Measurements from ENCODE around the gene GTF2IRD1.

GTF2IRD1 gene

DNA sequence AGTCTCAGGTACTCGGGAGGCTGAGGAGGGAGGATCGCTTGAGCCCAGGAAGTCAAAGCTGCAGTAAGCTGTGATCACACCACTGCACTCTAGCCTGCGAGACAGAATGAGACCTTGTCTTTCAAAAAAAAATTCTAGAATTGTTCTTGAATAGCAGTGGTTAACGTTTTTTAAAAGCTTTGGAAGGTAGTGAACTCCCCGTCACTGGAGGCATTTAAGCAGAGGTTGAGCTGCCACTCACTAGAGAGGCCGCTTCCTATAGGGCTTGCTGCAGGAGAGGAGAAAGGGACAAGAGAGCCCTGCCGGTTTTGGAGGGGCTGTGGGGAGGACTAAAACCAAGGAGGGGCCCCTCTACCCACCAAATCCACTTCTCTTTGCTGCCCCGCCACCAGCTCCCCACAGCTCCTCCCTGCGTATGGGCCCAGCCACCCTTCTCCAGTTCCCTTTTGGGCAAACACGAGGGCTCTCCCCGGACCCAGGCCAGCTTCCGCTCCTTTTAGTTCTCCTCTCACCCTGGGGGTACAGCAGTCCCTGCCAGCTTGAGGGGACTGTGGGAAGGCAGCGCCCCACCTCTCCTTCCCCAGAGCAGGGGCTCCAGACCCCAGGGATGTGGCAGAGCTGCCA is 116.9 kb downstream of the GTF2IRD1 start:
- no peak for DNase-seq

DNA sequence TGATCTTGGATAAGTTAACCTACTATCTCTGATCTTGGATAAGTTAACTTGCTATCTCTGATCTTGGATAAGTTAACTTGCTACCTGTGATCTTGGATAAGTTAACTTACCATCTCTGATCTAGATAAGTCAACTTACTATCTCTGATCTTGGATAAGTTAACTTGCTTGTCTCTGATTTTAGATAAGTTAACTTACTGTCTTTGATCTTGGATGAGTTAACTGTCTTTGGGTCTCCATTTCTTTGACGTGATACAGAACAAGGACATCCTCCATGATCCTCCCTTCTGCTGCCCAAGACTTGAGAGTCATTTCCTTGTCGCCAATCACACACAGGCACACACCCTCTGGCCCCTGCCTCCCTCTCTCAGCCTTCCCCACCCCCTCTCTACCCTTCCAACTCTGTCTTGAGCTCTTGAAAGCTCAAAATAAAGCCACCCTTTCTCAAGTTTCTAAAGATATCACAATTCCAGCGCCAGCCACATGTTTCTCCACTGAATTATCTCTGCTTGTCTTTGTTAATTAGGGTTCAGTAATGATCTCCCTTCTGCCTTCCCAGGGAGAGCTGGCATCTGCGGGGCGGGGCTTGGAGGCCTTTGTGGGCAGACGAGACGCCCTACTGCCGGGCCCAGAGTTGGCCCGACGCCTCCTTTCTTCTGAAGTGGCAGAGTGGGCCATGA is 118.7 kb downstream of the GTF2IRD1 start:
- DNase-seq, result no peak

DNA sequence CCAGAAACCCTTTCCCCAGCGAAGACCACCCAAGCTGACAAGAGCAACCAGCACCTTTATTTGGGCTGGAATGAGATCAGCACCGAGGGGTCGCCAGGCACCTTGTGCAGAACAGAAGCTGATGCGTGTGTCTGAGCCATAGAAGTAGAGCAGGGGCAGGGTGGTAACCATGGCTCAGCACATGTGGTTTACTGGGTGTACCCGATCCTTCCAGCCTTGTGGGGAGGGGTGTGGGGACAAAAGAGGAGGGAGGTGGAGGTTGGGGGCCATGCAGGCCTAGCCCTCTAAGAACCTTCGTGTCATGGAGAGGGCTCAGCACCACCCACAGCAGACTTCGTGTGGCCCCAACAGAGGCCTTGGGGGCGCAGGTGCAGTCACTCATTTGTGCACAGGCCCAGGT is 119.8 kb downstream of the GTF2IRD1 start:
- DNase-seq, result no peak

DNA sequence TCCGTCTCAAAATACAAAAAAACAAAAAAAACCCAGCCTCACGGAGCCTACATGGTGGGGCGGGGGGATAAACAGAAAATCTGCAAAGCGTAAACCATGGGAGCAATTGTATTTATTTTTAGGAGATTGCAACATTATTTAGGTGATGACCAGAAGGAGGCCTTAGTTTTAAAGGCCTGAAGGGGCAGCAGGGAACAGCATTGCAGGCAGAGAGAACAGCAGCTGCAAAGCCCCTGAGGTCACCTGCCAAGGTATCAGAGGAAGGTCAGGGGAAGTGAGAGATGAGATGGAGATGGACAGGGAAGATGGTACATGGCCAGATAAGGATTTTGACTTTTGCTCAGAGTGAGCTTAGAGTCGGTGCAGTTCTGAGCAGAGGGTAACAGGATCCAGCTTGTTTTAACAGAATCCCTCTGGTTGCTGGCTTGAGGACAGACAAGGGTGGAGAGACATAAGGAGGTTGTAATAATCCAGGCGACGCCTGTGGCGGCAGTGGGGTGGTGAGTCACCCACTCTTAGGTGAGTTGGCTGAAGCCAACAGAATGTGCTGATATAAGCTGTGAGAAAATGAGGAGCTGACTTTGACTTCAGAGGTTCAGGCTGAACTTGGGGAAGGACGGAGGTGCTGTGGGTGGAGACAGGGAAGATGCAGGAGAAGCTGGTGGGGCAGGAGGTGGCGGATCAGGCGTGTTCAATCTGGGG is 121.5 kb downstream of the GTF2IRD1 start:
- peak; percentile 63 for DNase-seq

DNA sequence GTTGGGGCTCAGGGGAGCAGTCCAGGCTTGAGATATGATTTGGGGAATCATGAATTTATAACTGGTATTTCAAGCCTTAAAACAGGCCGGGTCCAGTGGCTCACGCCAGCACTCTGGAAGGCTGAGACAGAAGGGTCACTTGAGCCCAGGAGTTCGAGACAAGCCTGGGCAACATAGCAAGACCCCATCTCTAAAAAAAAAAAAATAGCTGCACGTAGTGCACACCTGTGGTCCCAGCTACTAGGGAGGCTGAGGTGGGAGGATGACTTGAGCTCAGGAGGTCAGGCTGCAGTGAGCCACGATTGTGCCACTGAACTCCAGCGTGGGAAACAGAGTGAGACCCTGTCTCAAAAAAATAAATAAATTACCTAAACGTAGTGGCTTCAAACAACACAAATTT is 122.1 kb downstream of the GTF2IRD1 start:
- no peak for DNase-seq

DNA sequence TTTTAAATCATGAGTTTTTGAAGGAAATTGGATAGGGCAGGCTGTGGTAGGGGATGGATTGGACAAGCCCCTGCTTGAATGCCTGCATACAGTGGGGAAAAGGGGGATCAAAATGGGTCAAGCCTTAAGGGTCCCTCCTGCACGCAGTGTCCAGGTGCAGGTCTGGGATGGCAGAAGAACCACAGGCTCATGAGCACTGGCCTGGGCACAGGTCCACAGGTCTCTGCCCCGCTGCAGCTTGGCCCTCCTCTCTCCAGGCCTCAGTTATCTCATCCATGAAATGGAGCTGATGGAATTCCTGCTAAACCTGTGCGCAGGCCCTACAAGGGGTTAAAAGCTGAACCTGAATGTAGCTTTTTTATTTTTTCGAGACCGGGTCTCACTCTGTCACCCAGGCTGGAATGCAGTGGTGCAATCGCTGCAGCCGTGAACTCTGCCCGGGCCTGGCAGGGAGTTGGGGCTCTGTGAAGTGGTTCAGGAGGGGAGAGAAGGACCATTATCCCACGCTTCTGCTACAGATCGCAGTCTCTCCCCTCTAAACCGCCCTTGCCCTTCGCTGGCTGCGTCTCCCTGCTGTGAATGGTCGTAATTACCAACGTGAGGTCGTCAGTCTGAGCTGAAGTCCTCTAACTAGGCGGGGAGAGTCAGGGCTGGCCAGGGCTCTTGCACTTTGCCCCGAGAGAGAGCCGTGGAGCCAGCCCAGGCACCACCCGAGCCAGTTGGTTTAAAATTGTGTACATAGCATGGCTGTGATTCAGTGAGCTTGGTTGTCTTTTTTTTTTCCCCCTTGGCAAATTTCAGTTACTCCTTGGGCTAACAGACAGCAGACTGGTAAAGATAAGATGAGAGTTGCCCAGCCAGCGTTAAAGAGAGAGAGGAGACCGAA is 126.3 kb downstream of the GTF2IRD1 start:
- DNase-seq, result peak; percentile 26

DNA sequence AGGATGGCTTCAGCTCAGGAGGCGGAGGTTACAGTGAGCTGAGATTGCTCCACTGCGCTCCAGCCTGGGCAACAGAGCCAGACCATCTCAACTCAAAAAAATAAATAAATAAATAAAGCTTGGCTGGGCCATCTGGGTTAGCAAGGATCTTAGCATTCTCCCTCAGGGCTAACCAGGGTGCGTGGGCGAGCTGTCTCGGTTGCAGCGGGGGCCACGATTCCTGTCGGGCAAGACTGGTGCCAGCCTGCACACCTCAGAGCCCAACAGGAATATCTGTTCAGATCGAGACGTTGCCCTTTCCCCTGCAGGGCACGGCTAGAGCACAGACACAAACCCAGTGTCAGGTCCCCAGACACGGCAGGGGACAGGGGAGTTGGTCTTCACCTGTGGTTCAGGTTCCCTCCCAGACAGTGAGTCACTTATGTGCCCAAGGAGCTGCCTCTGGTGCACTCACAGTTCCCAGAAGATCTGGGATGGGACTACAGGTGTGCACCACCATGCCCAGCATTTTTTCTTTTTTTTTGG is 128.3 kb downstream of the GTF2IRD1 start:
- DNase-seq, result no peak

DNA sequence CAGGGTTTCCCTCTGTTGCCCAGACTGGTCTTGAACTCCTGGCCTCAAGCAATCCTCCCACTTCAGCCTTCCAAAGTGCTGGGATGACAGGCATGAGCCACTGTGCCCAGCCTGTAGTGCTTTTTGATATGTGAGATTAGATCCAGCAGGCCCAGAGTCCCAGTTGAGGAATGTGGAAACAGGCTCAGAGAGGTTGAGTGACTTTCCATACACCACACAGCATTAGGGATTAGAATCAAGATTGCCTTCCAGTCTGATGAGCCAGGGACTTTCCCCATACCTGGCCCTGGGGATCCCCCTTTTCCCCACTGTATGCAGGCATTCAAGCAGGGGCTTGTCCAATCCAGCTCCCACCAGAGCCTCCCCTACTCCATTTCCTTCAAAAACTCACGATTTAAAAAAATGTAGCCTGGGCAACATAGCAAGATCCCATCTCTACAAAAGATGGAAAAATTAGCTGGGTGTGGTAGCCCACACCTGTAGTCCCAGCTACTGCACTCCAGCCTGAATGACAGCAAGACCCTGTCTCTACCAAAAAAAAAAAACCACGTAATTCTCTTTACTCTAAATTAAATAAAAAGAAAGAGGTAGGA is 128.8 kb downstream of the GTF2IRD1 start:
- DNase-seq, result no peak

DNA sequence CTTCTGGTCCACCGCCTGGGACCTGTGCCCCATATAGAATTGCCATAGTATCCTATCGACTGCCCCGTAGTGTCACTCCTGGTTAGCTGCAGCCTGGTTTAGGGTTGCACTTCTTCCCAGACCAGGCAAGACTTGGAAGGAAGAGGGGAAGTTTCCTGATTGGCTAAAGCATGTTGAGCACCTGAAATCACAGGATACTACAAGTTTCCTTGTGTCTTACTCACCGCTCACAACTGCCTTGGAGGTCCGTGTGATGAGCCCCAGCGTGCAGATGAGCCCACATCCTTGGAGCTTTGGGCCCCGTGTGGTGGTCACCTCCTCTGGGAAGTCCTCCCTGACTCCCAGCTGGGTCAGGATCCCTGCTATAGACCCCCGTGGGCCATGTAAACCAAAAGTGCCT is 129.9 kb downstream of the GTF2IRD1 start:
- no peak for DNase-seq

DNA sequence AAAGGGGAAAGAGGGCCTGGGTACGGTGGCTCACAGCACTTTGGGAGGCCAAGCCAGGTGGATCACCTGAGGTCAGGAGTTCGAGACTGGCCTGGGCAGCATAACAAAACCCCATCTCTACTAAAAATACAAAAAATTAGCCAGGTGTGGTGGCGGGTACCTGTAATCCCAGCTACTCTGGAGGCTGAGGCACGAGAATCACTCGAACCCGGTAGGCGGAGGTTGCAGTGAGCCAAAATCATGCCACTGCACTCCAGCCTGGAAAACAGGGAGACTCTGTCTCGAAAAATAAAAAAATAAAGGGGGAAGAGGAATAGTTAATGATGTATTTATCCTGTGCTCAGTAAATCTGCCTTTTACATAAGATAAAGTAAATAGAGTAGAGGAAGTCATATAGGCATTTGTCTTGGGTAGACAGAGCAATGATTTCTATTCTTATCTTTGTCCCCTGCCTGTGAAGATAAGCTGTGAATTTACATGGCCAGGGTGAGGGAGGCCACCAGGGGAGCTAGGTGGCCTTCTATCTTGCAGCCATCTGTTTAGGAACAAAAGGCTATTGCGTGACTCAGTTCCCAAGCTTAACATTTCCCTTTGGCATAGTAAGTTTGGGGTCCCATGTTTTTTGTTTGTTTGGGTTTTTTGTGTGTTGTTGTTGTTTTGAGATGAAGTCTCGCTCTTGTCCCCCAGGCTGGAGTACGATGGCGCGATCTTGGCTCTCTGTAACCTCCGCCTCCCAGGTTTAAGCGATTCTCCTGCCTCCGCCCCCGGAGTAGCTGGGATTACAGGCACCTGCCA is 130.7 kb downstream of the GTF2IRD1 start:
- no peak for DNase-seq

DNA sequence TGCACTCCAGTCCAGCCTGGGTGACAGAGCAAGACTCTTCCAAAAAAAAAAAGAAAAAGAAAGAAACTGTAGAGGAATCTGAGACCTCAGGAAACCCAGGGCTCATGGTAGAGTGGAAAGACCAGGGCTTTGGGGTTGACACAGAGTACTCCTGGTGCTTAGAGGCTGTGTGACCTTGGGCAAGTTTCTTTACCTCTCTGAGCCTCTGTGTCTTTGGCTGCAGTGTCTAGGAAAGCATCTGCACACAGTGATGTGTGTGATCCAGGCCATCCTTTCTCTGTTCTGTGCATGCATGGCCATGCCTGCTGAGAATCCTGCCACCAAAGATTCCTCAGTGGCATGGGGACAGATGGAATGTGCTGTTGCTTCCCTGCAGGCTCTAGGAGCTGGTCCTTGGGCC is 132.1 kb downstream of the GTF2IRD1 start:
- no peak for DNase-seq

DNA sequence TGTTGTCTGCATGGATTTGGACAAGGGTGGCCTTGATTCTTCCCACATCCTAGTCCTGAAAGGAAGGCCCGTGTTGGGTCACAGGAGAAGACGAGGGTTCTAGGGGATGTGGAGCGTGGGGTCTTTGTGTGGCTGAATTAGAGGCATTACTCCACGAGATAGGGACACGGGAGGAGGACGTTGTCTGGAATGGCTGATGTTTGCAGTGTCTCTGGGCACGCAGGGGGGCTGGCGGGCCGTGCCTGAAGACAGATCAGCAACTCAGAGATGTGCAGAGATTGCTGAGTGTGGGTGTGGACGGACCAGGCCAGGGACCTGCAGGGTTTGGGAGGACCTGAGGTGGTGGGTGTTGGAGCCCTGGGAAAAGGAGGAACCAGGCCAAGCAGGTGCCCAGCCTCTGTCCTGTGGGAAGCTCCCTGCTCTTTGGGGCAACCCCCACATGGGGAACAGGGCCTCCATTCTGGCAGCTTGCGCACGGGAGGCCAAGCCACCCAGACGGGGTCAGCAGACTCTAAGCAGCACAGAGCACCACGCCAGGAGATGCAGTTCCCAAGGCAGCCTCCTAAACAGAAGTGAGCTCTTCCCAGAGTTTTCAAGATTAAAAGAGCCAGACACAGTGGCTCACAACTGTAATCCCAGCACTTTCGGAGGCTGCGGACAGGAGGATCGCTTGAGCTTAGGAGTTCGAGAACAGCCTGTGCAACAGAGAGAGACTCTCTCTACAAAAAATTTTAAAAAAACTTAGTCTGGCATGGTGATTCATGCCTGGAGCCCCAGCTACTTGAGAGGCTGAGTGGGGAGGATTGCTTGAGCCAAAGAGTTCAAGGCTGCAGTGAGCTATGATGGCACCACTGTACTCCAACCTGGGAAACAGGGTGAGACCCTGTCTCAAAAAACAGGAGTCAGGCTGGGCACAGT is 132.8 kb downstream of the GTF2IRD1 start:
- no peak for DNase-seq

DNA sequence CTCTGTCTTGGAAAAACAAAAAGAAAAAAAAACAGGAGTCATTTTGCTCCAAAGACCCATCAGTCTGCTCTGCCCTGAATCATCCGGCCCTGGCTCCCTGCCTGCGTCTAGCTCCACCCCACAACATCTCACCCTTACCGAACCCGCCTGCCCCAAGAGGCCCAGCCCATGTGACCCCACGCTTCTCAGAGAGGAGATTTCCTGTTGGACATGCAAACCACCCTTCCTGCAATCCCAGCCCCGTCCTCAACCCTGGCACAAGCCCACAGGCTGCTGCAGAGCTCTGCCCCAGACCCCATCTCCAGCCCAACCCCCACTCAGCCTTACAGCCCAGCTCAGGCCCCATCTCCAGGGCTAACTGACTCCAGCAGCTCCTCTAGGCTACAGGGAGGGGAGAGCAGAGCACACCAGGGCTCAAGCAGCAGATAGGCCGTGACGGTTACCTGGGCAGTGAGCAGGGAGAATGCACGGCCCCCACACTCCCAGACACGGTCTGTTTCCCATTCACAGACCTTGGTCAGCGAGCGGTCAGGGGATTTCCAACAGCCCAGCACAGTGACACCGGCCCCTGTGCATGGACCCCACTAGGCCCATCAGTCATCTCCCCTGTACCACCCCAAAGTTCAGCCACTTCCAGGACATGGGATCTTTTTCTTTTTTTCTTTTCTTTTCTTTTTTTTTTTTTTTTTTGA is 133.9 kb downstream of the GTF2IRD1 start:
- peak; percentile 91 for DNase-seq

DNA sequence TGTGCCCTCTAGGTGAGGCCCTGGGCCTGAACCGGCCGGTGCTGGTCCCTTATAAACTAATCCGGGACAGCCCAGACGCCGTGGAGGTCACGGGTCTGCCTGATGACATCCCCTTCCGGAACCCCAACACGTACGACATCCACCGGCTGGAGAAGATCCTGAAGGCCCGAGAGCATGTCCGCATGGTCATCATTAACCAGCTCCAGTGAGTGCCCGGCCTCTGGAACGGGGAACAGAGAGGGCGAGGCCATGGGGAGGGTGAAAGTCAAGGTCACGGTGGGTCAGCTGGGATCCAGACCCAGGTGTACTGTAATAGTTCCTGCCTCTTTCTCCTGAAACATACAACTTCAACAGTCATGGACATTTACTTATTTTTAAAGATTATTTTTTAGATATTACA is 137.1 kb downstream of the GTF2IRD1 start:
- no peak for DNase-seq

DNA sequence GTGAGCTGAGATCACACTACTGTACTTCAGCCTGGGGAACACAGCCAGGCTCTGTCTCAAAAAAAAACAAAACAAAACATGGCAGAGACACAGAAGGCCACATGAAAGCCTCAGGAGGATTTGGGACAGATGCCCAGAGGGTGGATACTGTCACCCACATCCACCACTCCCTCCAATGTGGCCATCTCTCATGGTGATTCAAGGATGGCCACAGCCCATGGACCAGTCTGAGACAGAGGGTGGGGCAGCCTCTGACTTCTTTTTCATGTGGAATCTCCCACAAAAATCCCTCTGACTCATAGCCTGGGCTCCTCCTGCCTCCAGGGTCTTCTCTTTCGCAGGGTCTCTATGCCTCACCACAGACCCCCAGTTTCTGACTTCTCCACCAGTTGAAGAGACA is 144.9 kb downstream of the GTF2IRD1 start:
- DNase-seq, result peak; percentile 56

DNA sequence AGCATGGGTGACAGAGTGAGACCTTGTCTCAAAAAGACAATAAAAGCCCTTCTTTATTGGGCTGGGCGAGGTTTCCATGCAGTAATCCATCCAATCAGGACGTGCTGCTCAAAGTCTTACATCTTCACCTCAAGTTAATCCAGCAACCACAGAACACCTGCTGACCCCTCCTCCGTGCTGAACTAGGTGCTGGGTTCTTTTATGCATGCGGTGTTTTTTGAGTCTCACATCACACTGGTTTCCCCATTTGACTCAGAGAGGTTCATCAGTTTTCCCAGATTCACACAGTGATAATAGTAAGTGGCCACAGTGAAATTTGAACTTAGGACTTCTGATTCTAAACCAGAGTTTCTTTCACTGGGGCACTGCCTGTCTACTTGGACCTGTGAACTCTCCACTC is 145.5 kb downstream of the GTF2IRD1 start:
- no peak for DNase-seq

DNA sequence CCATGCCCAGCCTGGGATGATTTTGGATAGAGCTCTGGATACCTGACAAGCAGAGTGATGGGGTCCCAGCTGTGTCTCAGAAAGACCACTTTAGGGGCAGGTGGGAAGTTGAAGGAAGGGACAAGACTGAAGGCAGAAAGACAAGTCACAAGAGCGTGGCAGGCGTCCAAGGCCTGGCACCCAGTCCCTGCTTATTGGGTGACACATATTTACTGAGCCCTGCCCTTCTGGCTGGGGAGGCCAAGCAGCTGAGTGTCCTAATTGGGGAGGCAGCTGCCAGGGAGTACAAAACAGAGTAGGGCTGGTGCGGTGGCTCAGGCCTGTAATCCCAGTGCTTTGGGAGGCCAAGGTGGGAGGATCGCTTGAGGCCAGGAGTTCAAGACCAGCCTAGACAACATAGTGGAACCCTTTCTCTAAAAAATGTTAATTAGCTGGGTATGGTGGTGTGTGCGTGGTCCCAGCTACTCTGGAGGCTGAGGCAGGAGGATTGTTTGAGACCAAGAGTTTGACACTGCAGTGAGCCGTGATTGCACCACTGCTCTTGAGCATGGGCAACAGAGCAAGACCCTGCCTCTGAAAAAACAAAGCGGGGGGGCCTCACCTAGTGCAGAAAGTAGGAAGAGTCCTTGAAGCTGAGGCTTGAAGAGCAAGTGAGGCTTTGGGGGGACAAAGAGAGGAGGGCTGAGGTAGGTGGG is 150.8 kb downstream of the GTF2IRD1 start:
- DNase-seq, result no peak

DNA sequence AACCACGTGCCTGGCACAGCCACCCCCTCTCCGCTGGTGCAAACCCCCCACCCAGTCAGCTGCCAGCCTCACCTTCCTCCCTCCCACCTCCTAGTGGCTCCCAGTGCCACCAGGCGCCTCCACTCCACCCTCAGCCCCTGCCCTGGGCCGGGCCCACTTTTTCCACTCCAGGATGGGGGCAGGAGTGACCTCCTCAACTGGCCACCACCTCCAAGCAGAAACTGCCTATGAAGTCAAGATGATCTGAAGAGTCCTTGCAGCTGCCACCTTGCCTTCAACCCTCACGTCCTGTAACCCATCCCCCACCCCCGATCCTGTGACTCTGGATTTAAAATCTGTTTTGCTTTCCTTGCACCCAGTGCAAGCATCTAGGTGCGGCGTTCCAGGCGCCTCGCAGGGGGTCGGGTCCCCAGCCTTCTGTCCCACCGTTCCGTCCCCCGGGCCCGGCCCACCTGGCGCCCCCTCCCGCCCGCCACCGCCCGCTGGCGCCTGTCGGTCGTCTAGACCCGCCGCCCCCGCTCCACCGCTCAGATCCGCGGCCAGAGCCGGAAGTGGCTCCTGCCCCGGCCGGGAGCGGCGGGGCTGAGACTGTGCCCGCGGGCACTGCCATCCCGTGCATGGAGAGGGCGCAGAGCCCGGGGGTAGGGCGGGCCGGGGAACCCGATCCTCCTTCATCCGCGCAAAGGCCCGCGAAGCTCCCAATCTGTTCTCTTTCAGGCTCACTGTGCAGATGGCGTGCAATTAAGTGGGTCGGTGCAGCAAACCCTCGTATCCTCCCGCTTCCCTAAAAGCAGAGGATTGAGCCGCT is 152.6 kb downstream of the GTF2IRD1 start:
- DNase-seq, result peak; percentile 30
